GM21390 (cell line): ENCODE results near the gene CACNA1G.

Source experiments
- ATAC-seq: cut with Tn5 transposase; IDR thresholded peaks from one replicate; pipeline ENCODE4 v1.9.1; 2021; ENCODE audit not compliant: unreplicated experiment

The CACNA1G gene

DNA sequence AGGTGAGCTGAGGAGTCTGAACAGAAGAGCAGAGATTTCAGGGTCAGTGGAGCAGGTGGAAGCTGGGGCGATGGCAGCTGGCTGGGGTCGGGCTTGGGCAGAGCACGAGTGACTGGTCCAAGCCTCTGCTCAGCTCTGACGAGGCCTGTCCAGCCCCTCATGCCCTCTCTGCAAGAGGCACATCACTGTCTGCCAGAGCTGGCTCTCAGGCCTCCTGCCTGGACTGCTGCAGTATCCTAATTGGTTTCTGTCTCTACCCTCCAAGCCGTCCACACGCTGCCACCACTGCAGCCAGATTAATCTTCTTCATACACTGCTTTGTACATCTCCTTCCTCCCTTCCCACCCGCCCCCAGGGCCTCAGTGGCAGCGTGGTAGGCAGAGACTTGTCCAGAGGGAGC is 25.4 kb downstream of the CACNA1G start:
- ATAC-seq = no peak

- no peak for ATAC-seq
Measured at GRCh38 chr17:50586421-50587247, 26.1 kb downstream of the CACNA1G start.

DNA sequence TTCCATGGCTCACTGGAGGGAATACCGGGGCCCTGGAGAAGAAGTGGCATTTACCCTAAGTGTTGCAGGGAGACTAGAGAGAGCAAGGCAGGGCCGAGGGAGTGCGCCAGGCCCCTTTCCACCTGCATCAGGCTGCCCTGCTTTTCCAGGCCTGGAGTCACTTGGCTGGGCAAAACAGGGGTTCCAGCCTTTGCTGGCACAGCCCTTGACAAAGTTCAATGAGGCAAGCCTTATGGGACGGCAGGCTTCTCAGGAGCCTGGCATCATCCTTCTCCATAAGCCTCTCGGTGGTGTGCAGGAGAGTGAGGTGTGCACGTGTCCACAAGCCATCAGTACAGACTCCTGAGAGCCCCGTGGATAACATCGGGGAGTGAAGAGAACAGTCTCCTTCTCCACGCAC is 27.1 kb downstream of the CACNA1G start:
- no peak for ATAC-seq

DNA sequence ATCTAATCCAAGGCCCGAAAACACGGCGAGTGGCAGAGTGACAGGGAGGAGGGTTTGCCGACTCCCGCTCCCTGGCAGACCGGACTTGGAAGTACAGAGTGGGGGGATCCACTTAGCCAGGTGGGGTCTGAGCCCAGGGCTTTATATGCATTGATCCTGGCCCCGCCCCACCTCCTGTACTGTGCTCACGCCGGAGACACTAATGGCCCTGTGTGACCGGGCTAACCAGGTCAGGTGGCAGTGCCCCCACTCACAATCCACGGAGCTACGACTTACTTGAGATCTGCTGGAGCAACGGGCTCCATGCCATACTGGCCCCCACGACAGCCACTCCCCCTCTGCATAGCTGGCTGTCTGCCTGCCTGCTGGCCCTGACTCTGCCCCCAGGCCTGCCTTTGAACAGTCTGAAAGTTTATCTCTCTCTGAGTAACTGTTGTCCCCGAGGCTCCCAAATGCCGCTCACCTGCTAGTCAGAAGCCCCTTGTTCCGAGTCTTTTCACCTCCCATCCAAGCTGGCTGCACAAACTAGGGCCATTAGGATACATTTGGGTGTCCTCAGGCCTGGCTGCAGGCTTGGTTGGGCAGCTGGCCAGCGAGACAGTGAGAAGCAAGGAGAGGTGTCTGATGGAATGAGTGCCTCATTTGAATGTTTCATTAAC is 28.0 kb downstream of the CACNA1G start:
- no peak for ATAC-seq

- no peak for ATAC-seq
Measured at GRCh38 chr17:50589095-50589705, 28.7 kb downstream of the CACNA1G start.

GRCh38 chr17:50590946-50591737 is 30.6 kb downstream of the CACNA1G start:
- no peak for ATAC-seq

DNA sequence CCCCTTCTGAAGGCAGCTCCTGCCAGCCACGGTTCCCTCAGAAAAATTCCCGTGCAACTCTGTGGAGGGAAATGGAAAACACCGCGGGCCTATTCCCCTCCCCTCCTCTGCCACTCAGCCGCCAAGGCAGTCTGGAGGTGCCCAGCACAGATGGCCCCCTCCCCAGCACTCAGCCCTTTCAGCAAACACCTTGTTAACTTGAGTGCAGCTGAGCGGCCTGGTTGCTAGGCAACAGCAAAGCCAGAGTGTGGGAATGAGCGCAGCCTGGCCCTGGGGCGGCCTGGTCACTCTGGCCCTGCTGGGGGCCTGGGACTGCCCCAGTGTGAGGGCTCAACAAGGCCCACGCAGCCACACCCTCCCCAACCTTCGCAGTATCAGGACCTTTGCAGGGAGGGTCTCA is 32.8 kb downstream of the CACNA1G start:
- no peak for ATAC-seq

- ATAC-seq = no peak
Measured at GRCh38 chr17:50594128-50594823, 33.8 kb downstream of the CACNA1G start.

- no peak for ATAC-seq
Measured at GRCh38 chr17:50594892-50595291, 34.4 kb downstream of the CACNA1G start.

DNA sequence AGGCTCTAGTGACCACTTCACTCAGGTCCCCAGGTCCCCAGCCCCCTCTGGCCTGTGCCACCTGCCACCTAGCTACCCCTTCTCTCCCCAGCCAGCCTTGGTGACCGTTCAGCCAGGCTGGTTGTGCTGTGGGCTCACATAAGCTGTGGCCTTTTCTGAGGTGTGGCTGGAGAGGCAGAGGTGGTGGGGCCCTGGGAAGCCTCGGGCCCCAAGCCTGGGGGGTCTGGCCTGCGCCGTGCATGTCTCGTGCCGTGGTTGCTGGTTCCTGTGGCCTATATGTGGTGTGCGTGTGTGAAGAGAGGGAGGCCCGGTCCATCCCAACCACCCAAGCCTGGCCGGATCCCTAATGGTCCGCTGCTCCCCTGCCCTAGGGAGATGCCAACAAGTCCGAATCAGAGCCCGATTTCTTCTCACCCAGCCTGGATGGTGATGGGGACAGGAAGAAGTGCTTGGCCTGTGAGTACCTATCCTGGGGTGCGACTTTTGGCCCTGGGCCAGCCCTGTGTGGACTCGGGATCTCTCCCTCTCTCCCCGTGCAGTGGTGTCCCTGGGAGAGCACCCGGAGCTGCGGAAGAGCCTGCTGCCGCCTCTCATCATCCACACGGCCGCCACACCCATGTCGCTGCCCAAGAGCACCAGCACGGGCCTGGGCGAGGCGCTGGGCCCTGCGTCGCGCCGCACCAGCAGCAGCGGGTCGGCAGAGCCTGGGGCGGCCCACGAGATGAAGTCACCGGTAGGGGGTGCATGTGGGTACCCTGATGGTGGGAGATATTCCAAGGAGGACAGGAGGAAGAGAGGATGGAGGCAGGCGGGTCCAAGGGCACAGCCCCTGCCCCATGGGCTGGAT is 35.9 kb downstream of the CACNA1G start:
- ATAC-seq = no peak

DNA sequence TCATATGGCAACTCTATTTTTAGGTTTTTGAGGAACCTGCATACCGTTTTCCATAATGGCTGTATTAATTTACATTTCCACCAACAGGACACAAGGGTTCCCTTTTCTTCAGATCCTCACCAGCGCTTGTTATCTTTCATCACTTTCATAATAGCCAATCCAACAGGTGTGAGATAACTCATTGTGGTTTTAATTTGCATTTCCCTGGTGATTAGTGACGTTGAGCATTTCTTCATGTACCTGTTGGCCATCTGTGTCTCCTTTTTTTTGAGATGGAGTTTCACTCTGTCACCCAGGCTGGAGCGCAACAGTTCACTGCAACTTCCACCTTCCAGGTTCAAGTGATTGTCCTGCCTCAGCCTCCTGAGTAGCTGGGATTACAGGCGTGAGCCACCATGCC is 38.0 kb downstream of the CACNA1G start:
- ATAC-seq = no peak

DNA sequence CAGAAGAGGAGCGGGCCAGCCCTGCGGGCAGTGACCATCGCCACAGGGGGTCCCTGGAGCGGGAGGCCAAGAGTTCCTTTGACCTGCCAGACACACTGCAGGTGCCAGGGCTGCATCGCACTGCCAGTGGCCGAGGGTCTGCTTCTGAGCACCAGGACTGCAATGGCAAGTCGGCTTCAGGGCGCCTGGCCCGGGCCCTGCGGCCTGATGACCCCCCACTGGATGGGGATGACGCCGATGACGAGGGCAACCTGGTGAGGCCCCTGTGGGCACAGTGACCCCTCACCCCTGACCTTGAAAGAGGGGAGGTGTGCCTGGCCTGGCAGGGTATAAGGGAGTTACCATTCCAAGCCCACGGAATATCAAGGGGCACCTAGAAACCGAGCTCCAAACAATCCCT is 39.1 kb downstream of the CACNA1G start:
- no peak for ATAC-seq

DNA sequence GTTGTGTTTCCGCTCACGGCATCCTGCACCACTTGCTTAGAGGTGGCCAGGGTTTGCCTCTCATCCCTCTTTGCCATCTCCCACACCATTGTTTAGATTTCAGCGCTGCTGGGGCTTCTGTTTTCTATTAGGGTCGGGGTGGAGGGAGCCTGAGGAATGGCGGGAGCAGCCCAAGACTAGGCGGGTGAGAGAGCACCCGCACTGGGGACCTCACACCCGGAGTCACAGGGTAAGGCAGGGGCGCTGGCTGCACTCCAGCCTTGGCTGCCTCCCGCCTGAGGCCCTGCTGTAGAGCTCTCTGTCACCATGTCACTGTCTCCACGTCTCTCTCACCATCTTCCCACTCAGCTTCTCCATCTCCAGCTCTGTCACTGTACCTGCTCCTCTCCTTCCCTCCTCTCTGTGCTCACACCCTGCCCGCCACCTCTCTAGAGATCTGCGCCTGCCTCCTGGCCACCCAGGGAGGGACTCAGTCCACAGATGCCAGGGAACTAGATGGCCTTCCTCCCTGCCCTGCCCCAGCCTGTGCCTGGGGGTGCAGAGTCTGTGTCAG is 41.4 kb downstream of the CACNA1G start:
- no peak for ATAC-seq

- no peak for ATAC-seq
Measured at GRCh38 chr17:50602836-50603235, 42.3 kb downstream of the CACNA1G start.

GRCh38 chr17:50603340-50603739 is 42.8 kb downstream of the CACNA1G start:
- ATAC-seq = no peak

DNA sequence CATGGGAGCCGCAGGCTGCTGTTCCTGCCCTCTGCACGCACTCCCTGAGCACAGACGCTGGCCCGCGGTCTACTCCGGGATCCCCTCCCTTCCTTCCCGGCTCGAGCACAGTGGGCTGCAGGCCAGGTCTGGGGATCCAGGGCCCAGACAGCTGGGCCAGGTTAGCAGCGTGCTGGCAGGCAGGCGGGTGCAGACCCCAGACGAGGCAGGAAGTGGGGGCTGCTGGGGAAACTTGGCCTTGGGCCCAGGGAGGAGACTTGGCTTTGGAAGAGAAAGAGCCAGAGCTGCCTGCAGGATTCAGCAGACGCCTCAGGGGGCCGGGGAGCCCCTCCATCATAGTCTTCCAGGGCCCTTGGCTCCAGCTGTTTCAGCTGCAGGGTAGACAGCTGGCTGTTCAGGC is 44.0 kb downstream of the CACNA1G start:
- ATAC-seq = no peak

- ATAC-seq = no peak
Measured at GRCh38 chr17:50605429-50605828, 44.9 kb downstream of the CACNA1G start.

DNA sequence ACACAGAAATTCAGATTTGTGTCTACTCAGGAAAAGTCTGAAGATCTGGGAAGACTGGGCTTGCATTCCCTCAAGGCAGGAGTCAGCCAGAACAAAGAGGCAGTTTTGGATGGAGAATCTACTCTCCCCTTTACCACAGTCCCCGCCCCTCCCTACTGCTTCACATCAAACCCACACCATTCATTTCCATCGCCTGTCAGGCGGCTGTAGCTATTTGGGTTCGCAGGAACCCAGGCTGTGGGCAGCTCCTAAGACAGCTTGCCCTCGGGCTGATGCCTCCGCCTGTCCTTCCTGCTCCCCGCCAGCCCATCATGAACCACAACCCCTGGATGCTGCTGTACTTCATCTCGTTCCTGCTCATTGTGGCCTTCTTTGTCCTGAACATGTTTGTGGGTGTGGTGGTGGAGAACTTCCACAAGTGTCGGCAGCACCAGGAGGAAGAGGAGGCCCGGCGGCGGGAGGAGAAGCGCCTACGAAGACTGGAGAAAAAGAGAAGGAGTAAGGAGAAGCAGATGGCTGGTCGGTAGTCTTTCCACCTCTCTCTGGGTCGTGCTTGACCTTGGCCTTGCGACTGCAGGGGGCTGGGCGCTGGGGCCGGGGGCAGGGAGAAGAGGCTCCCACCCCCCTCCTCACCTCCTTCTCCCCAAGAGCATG is 47.1 kb downstream of the CACNA1G start:
- no peak for ATAC-seq
